Esophagus muscularis mucosa (tissue), 4 donors: ENCODE results near the gene INKA1. TPM values are rescaled to one million over a fixed set of nuclear protein-coding genes. Genes with fewer than 3 reads are reported as not detected.

Experiments
- DNase-seq: peaks from one replicate; pipeline ENCODE4 v3.0.0-alpha.2; 2017; ENCODE audit errors: extremely low spot score
- H3K27ac ChIP-seq, 4 donors: fragments of 200-600 bp; sonication (generic); replicated peaks in 1 of 4; 1 replicate in 3 of 4; 2 replicates in 1 of 4; pipeline ENCODE4 v1.5.1; 2016 to 2019; ENCODE audit warnings: mild to moderate bottlenecking in 1 of 4
- H3K27me3 ChIP-seq, 4 donors: fragments of 200-600 bp; sonication (generic); one replicate each; pipeline versions ENCODE4 v1.5.1 to v1.6.0; 2016 to 2019
- H3K36me3 ChIP-seq, 4 donors: fragments of 200-600 bp; sonication (generic); one replicate each; pipeline ENCODE4 v1.5.1; 2016 to 2019
- H3K4me1 ChIP-seq, 4 donors: fragments of 200-600 bp; sonication (generic); one replicate each; pipeline ENCODE4 v1.5.1; 2016 to 2019
- H3K4me3 ChIP-seq, 4 donors: fragments of 200-600 bp; sonication (generic); 1 replicate in 2 of 4; 2 replicates in 2 of 4; pipeline ENCODE4 v1.5.1; 2016 to 2019; ENCODE audit warnings: mild to moderate bottlenecking in 4 of 4, moderate library complexity in 1 of 4
- H3K9me3 ChIP-seq, 4 donors: fragments of 200-600 bp; sonication (generic); 1 replicate in 3 of 4; 2 replicates in 1 of 4; pipeline ENCODE4 v1.5.1; 2016 to 2019
- CTCF ChIP-seq, 3 experiments: fragments of 200-600 bp in 2 of 3; fragments of 450-650 bp in 1 of 3; sonication (generic) in 2 of 3; IDR thresholded peaks; one replicate each; pipeline ENCODE4 v1.5.1; 2017 to 2019; ENCODE audit warnings: antibody characterized with exemption in 3 of 3, mild to moderate bottlenecking in 2 of 3, moderate library complexity in 1 of 3
- EP300 ChIP-seq: sonication (generic); formaldehyde crosslinking; IDR thresholded peaks from one replicate; pipeline ENCODE4 v1.6.1; 2017; ENCODE audit warnings: antibody characterized with exemption
- POLR2A ChIP-seq: fragments of 450-650 bp; IDR thresholded peaks from one replicate; pipeline ENCODE4 v1.6.1; 2017; ENCODE audit warnings: antibody characterized with exemption, moderate library complexity, mild to moderate bottlenecking, low read depth
- POLR2AphosphoS5 ChIP-seq, 2 donors: sonication (generic); formaldehyde crosslinking; IDR thresholded peaks; one replicate each; pipeline ENCODE4 v1.6.1; 2017; ENCODE audit warnings: antibody characterized with exemption in 2 of 2
- WGBS: methylation state at CpG from one replicate; pipeline ENCODE4 v1.1.5; 2018; 5-methylcytosine and 5-hydroxymethylcytosine counted together
- intact Hi-C: fragments of 100-400 bp; cut with DNase I; formaldehyde crosslinking; loops from one replicate; pipeline ENCODE4 v1.15.1; 2023
- total RNA-seq, 4 donors: library from RNA; depleted of rRNA; stranded (reverse); fragments of >200 nt; gene quantifications; one replicate each; pipeline versions ENCODE4 v1.1.0 to v1.2.1, GENCODE V29; 2016

INKA1 gene
- 1 to 10 TPM; 3.3 to 5.8 (median 4.0) TPM for total RNA-seq

- no CpG with 5 or more reads among the region's 71 CpGs for WGBS
- Histone ChIP-seq H3K27ac (peak within 1 kb of the TSS; percentile 87 to 98 (median 91)), H3K9me3 (no peaks in the 10 kb centered on the region), H3K27me3 (peaks cover 0 to 4% (median 0%) of the 10 kb centered on the region in 4 donors), H3K4me1 (peaks cover 46 to 65% (median 62%) of the 10 kb centered on the region in 4 donors), H3K4me3 (peak within 1 kb of the TSS; percentile 70 to 99 (median 85)), H3K36me3 (peaks cover 0 to 13% (median 2%) of the 10 kb centered on the region in 4 donors)
- DNase-seq = peak; percentile 97
- TF ChIP-seq CTCF (IDR thresholded peaks at IDR 0.05) = peak; percentile 88 to 94 (median 90)
- no peak for TF ChIP-seq EP300
- TF ChIP-seq POLR2A = peak; percentile 29
- TF ChIP-seq POLR2AphosphoS5 (IDR thresholded peaks at IDR 0.05) = peak; percentile 71 to 79
- intact Hi-C loops = loop anchor here (1.0 to 2.0 kb wide), 2 partner anchors 36 to 104 kb away; no protein-coding TSS in a partner anchor
Measured at GRCh38 chr3:49802719-49803464, at the start of gene INKA1. TSS of gene INKA1 (plus strand) at chr3:49803261. CDS start at chr3:49803393, 132 bp downstream.

- no peaks in the 10 kb centered on the region for H3K36me3 ChIP-seq
- H3K27me3 ChIP-seq = no peaks in the 10 kb centered on the region
- intact Hi-C loops = no loop called here
- WGBS = 86% methylated on average over 1 of the region's 1 CpG
- no peaks in the 10 kb centered on the region for H3K9me3 ChIP-seq
- H3K4me3 ChIP-seq = no peak overlapping the region
- no peak overlapping the region for H3K27ac ChIP-seq
- DNase-seq = no peak
- TF ChIP-seq CTCF (IDR thresholded peaks at IDR 0.05) = no peak
- TF ChIP-seq EP300 = no peak
- TF ChIP-seq POLR2A = no peak
- TF ChIP-seq POLR2AphosphoS5 (IDR thresholded peaks at IDR 0.05) = no peak
- H3K4me1 ChIP-seq = peaks cover 15 to 40% (median 32%) of the 10 kb centered on the region in 4 donors
Measured at GRCh38 chr3:49754536-49754935, 48.5 kb upstream of the INKA1 start.

- Histone ChIP-seq H3K27ac (no peak overlapping the region), H3K36me3 (peaks cover 0 to 2% (median 0%) of the 10 kb centered on the region in 4 donors), H3K4me3 (no peak overlapping the region), H3K27me3 (no peaks in the 10 kb centered on the region), H3K4me1 (peaks cover 22 to 49% (median 32%) of the 10 kb centered on the region in 4 donors), H3K9me3 (no peaks in the 10 kb centered on the region)
- intact Hi-C loops = no loop called here
- TF ChIP-seq EP300 (no peak), POLR2AphosphoS5 (IDR thresholded peaks at IDR 0.05) (no peak)
- no peak for DNase-seq
- WGBS = 64% methylated on average over 1 of the region's 1 CpG
Measured at GRCh38 chr3:49756036-49756435, 47.0 kb upstream of the INKA1 start.

GRCh38 chr3:49757197-49757596, 45.9 kb upstream of the INKA1 start:
- WGBS = 80% methylated on average over 2 of the region's 2 CpGs
- Histone ChIP-seq H3K27me3 (no peaks in the 10 kb centered on the region), H3K4me1 (peaks cover 22 to 49% (median 32%) of the 10 kb centered on the region in 4 donors), H3K4me3 (no peak overlapping the region), H3K27ac (no peak overlapping the region), H3K36me3 (peaks cover 0 to 3% (median 0%) of the 10 kb centered on the region in 4 donors), H3K9me3 (no peaks in the 10 kb centered on the region)
- no peak for DNase-seq
- TF ChIP-seq POLR2A = no peak
- no peak for TF ChIP-seq CTCF (IDR thresholded peaks at IDR 0.05)
- TF ChIP-seq EP300 = no peak
- TF ChIP-seq POLR2AphosphoS5 (IDR thresholded peaks at IDR 0.05) = no peak
- intact Hi-C loops = no loop called here

- TF ChIP-seq EP300 = no peak
- no peak for TF ChIP-seq CTCF (IDR thresholded peaks at IDR 0.05)
- no peak for TF ChIP-seq POLR2AphosphoS5 (IDR thresholded peaks at IDR 0.05)
- TF ChIP-seq POLR2A = no peak
- intact Hi-C loops = no loop called here
- Histone ChIP-seq H3K36me3 (peaks cover 0 to 13% (median 3%) of the 10 kb centered on the region in 4 donors), H3K9me3 (no peaks in the 10 kb centered on the region), H3K27ac (no peak overlapping the region), H3K27me3 (no peaks in the 10 kb centered on the region), H3K4me3 (no peak overlapping the region), H3K4me1 (peaks cover 12 to 42% (median 21%) of the 10 kb centered on the region in 4 donors)
- WGBS = 13% methylated on average over 1 of the region's 1 CpG
- no peak for DNase-seq
Measured at GRCh38 chr3:49759226-49759625, 43.8 kb upstream of the INKA1 start.
